Right lobe of liver (tissue), 6 donors: ENCODE measurements around the gene CCL4. TPM values are rescaled to one million over a fixed set of nuclear protein-coding genes. Genes with fewer than 3 reads are reported as not detected.

Experiments used
- ATAC-seq, 4 donors: fragments of 200-7000 bp; cut with Tn5 transposase; one replicate each; pipeline ENCODE4 v1.9.1; 2020; ENCODE audit warnings: mild to moderate bottlenecking in 4 of 4, moderate library complexity in 4 of 4
- DNase-seq, 3 donors: peaks; one replicate each; pipeline ENCODE4 v3.0.0-alpha.2; 2020
- H3K27ac ChIP-seq, 3 donors: fragments of 200-600 bp; one replicate each; pipeline ENCODE4 v1.8.0; 2022
- H3K27me3 ChIP-seq, 2 donors: fragments of 200-600 bp; one replicate each; pipeline ENCODE4 v1.8.0; 2022
- H3K36me3 ChIP-seq, 4 donors: fragments of 200-600 bp; sonication (generic) in 1 of 4; one replicate each; pipeline versions ENCODE4 v1.5.1 to v1.8.0; 2017 to 2022; ENCODE audit warnings: control low read depth in 1 of 4
- H3K4me1 ChIP-seq, 4 donors: fragments of 200-600 bp; sonication (generic) in 1 of 4; one replicate each; pipeline versions ENCODE4 v1.5.1 to v1.8.0; 2017 to 2022; ENCODE audit warnings: control low read depth in 1 of 4
- H3K4me3 ChIP-seq, 3 donors: fragments of 200-600 bp; one replicate each; pipeline ENCODE4 v1.8.0; 2022
- H3K9me3 ChIP-seq, 4 donors: fragments of 200-600 bp; sonication (generic) in 1 of 4; one replicate each; pipeline versions ENCODE4 v1.5.1 to v1.8.0; 2017 to 2022; ENCODE audit warnings: control low read depth in 1 of 4
- POLR2A ChIP-seq: fragments of 450-650 bp; IDR thresholded peaks from one replicate; pipeline ENCODE4 v1.6.1; 2017; ENCODE audit warnings: antibody characterized with exemption, mild to moderate bottlenecking
- WGBS: methylation state at CpG from one replicate; pipeline ENCODE4 v1.1.6; 2018; ENCODE audit warnings: low coverage, low lambda C conversion rate; ENCODE audit not compliant: insufficient coverage; ENCODE audit errors: missing lambda C conversion rate; 5-methylcytosine and 5-hydroxymethylcytosine counted together
- intact Hi-C, 2 donors: fragments of 100-400 bp; cut with DNase I; formaldehyde crosslinking; loops; one replicate each; pipeline versions ENCODE4 v1.11.2 to v1.14.1; 2022
- total RNA-seq, 6 experiments: library from RNA; depleted of rRNA in 2 of 6; stranded (reverse); fragments of >200 nt in 2 of 6; fragmentation: NEBNext Ultra II Directional in 3 of 6; extraction: Animal tissue kit (Norgen Biotek cat#: 25700) in 3 of 6; gene quantifications; one replicate each; pipeline versions ENCODE4 v1.1.0 to v1.2.4, GENCODE V29; 2016 to 2023
- TF ChIP-seq, protein P1 (sequence below), 4 donors: fragments of 200-600 bp in 3 of 4; fragments of 450-650 bp in 1 of 4; IDR thresholded peaks; one replicate each; pipeline versions ENCODE4 v1.5.1 to v1.8.0; 2016 to 2022; ENCODE audit warnings: antibody characterized with exemption in 4 of 4, mild to moderate bottlenecking in 2 of 4
- donor health status: DM: no; HTN: yes; CAD: no.
- donor health status: DM: no; HTN: no; CAD: no.
- donor health status: DM: no; HTN: no; CAD: no.
- donor health status: DM: no; HTN: yes; CAD: no.
- donor health status: DM: no; HTN: yes; CAD: no.

CCL4 gene
- total RNA-seq, 6 experiments from 2014 or later, result 0.79 to 7.1 (median 2.4) TPM

DNA sequence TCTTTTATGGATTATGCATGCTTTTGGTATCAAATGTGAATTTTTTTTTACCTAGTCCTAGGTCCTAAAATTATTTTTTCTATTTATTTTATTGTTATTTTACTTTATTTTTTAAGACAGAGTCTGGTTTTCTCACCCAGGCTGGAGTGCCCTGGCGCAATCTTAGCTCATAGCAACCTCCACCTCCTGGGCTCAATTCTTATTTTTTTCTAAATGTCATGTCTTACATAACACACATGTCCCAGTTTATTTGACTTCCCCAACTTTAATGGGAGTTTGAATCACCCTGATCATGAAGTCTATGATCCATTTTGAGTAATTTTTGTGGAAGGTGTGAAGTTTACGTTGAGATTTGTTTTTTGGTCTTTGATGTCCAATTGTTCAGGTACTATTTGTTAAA, 42.8 kb upstream of the CCL4 start:
- Histone ChIP-seq H3K4me1 (no peaks in the 10 kb centered on the region), H3K27me3 (no peaks in the 10 kb centered on the region), H3K27ac (no peak overlapping the region), H3K9me3 (no peaks in the 10 kb centered on the region), H3K36me3 (no peaks in the 10 kb centered on the region), H3K4me3 (no peak overlapping the region)
- TF ChIP-seq POLR2A, result no peak
- TF ChIP-seq, protein P1, sequence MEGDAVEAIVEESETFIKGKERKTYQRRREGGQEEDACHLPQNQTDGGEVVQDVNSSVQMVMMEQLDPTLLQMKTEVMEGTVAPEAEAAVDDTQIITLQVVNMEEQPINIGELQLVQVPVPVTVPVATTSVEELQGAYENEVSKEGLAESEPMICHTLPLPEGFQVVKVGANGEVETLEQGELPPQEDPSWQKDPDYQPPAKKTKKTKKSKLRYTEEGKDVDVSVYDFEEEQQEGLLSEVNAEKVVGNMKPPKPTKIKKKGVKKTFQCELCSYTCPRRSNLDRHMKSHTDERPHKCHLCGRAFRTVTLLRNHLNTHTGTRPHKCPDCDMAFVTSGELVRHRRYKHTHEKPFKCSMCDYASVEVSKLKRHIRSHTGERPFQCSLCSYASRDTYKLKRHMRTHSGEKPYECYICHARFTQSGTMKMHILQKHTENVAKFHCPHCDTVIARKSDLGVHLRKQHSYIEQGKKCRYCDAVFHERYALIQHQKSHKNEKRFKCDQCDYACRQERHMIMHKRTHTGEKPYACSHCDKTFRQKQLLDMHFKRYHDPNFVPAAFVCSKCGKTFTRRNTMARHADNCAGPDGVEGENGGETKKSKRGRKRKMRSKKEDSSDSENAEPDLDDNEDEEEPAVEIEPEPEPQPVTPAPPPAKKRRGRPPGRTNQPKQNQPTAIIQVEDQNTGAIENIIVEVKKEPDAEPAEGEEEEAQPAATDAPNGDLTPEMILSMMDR (IDR thresholded peaks at IDR 0.05), result no peak
- WGBS, result 89% methylated on average over 2 of the region's 2 CpGs
- ATAC-seq, result no peak
- no peak for DNase-seq
- intact Hi-C loops, result loop anchor here in 1 of 2 donors (10.0 kb wide), 1 partner anchor 46 kb away; the partner anchor contains the start of gene CCL23

DNA sequence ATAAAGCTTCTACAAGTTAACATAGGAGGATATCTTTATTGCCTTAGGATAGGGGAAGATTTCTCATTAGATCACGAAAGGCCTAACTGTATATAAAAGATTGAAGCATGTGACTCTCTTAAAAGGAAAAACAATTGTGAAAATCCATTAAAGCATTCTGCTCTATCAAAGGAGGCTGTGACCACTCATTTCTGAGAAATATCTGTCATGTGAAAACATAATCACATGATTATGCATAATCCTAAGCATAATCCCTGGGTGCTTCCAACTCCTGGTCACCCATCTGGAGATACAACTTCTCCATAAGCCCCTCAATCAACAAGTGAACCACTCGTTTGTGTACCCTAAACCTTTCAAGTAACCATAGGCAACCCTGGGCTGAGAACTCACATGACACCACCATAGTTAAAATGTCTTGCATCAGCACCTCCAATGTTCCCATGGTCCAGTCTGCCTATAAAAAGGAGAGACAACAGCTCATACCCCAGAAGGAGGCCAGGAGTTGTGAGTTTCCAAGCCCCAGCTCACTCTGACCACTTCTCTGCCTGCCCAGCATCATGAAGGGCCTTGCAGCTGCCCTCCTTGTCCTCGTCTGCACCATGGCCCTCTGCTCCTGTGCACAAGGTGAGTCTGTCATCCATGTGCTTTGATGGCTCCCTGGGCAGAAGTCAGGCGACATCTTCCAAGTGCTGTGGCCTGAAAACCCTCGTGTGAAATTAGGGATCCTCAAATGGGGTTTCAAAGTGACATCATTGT, 39.7 kb upstream of the CCL4 start, which contains the start of gene CCL18:
Gene CCL18, plus strand, starts transcription at position 487 of the 756 bp plus-strand sequence. Its CDS starts 71 bp downstream, at position 558.
- no peak within 1 kb of the TSS for H3K27ac ChIP-seq
- 69% methylated on average over 5 of the region's 5 CpGs for WGBS
- H3K36me3 ChIP-seq, result no peaks in the 10 kb centered on the region
- no peaks in the 10 kb centered on the region for H3K27me3 ChIP-seq
- ATAC-seq, result no peak
- no peaks in the 10 kb centered on the region for H3K9me3 ChIP-seq
- no peaks in the 10 kb centered on the region for H3K4me1 ChIP-seq
- DNase-seq, result no peak
- intact Hi-C loops, result loop anchor here in 1 of 2 donors (10.0 kb wide), 1 partner anchor 49 kb away; the partner anchor contains the start of gene CCL23
- H3K4me3 ChIP-seq, result no peak within 1 kb of the TSS
- TF ChIP-seq, protein P1 (IDR thresholded peaks at IDR 0.05), result no peak
- no peak for TF ChIP-seq POLR2A

DNA sequence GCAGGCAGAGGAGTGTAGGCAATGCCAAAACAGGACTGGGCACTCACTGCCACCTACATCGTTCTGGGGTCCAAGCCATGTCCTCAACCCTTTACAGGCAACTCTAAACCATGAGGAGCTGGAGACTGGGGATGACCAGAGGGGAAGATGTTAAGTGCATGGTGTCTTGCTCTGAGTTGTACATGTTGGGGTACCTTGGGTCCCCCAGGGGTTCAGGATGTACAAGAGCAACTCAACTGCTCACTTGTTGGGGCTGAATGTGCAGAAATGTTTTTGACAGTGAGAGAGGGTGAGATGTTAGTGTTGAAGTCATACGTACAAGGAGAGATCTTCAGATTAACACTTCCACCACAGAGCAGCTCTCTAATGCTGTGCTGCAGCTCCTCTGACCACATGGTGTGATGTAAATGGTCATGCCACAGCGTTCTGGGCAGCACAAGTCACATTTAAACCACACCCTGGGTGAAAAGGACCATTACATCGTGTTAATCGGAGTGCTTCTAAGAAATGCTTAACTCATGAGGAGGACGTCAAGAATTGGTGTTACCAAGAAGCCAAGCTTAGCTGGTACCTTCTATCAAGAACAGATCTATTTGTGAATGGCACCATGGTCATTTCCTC, 37.2 kb upstream of the CCL4 start:
- H3K4me1 ChIP-seq, result no peaks in the 10 kb centered on the region
- WGBS, result 70% methylated on average over 6 of the region's 6 CpGs
- no peak overlapping the region for H3K4me3 ChIP-seq
- ATAC-seq, result peak; percentile 36 to 68 (median 54)
- no peaks in the 10 kb centered on the region for H3K9me3 ChIP-seq
- no peaks in the 10 kb centered on the region for H3K36me3 ChIP-seq
- no peak for DNase-seq
- no peak for TF ChIP-seq POLR2A
- TF ChIP-seq, protein P1 (IDR thresholded peaks at IDR 0.05), result no peak
- intact Hi-C loops, result loop anchor here in 1 of 2 donors (10.0 kb wide), 1 partner anchor 52 kb away; the partner anchor contains the start of gene CCL23
- no peaks in the 10 kb centered on the region for H3K27me3 ChIP-seq
- no peak overlapping the region for H3K27ac ChIP-seq

DNA sequence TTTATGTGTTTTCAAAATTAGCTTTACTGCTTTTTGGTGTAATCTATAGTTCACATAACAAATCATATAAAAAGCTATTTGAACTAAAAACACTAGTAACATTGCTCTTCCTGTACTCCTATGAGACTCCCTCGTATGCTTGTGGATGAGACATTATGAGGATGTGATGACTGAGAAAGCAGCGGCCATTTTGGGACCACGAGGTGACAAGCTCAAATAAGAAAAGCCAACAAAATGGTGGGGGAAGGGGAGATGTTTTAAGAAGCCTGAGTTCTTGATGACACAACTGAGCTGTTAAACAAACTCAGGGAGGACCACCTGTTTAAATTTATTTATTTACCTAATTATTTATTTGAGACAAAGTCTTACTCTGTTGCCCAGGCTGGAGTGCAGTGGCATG, 35.1 kb upstream of the CCL4 start:
- no peak overlapping the region for H3K4me3 ChIP-seq
- intact Hi-C loops, result loop anchor here in 1 of 2 donors (10.0 kb wide), 1 partner anchor 54 kb away; the partner anchor contains the start of gene CCL23
- TF ChIP-seq, protein P1 (IDR thresholded peaks at IDR 0.05), result no peak
- TF ChIP-seq POLR2A, result no peak
- H3K4me1 ChIP-seq, result no peaks in the 10 kb centered on the region
- ATAC-seq, result no peak
- H3K9me3 ChIP-seq, result no peaks in the 10 kb centered on the region
- no peaks in the 10 kb centered on the region for H3K27me3 ChIP-seq
- DNase-seq, result no peak
- WGBS, result 76% methylated on average over 3 of the region's 3 CpGs
- H3K36me3 ChIP-seq, result no peaks in the 10 kb centered on the region
- no peak overlapping the region for H3K27ac ChIP-seq
